ENCODE data around the gene HLA-DOB.

DNA sequence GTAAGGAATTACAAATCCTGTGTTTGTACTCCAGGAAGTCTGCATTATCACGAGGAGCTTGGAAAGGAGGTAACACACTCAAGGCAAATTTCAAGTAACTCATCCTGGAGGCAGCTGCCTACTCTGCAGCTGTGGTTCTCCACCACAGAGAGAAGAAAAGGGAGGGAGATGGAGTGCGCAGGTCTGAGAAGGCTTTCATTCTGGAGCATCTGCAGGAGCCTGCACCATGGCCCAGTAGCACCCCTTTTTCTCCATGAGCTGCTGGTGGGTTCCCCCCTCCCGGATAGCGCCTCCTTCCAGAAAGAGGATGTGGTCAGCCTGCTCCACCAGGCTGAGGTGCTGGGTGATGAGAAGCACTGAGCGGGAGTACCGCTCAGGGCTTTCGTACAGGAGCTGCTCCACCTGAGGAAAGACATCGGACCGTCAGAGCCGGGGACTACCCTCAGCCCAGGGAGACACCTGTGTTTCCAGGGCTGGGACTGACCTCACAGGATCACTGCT, 28.6 kb upstream of the HLA-DOB start:
- TF ChIP-seq ZNF70 (CRISPR knock-in tag; IDR thresholded peaks at IDR 0.05) (no peak), TOX (CRISPR knock-in tag; IDR thresholded peaks at IDR 0.05; ENCODE audit: borderline replicate concordance) (no peak), ZFP3 (CRISPR knock-in tag; IDR thresholded peaks at IDR 0.05) (no peak), RARB (CRISPR knock-in tag; IDR thresholded peaks at IDR 0.05) (no peak), PPARA (CRISPR knock-in tag; IDR thresholded peaks at IDR 0.05; ENCODE audit: borderline replicate concordance) (no peak), ZFP30 (CRISPR knock-in tag; IDR thresholded peaks at IDR 0.05) (no peak), ESRRG (CRISPR knock-in tag; IDR thresholded peaks at IDR 0.05) (no peak), OSR1 (CRISPR knock-in tag; IDR thresholded peaks at IDR 0.05) (no peak)
- TF ChIP-seq, protein P1, sequence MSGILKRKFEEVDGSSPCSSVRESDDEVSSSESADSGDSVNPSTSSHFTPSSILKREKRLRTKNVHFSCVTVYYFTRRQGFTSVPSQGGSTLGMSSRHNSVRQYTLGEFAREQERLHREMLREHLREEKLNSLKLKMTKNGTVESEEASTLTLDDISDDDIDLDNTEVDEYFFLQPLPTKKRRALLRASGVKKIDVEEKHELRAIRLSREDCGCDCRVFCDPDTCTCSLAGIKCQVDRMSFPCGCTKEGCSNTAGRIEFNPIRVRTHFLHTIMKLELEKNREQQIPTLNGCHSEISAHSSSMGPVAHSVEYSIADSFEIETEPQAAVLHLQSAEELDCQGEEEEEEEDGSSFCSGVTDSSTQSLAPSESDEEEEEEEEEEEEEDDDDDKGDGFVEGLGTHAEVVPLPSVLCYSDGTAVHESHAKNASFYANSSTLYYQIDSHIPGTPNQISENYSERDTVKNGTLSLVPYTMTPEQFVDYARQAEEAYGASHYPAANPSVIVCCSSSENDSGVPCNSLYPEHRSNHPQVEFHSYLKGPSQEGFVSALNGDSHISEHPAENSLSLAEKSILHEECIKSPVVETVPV (CRISPR knock-in tag; IDR thresholded peaks at IDR 0.05) = no peak
- TF ChIP-seq, protein P2, sequence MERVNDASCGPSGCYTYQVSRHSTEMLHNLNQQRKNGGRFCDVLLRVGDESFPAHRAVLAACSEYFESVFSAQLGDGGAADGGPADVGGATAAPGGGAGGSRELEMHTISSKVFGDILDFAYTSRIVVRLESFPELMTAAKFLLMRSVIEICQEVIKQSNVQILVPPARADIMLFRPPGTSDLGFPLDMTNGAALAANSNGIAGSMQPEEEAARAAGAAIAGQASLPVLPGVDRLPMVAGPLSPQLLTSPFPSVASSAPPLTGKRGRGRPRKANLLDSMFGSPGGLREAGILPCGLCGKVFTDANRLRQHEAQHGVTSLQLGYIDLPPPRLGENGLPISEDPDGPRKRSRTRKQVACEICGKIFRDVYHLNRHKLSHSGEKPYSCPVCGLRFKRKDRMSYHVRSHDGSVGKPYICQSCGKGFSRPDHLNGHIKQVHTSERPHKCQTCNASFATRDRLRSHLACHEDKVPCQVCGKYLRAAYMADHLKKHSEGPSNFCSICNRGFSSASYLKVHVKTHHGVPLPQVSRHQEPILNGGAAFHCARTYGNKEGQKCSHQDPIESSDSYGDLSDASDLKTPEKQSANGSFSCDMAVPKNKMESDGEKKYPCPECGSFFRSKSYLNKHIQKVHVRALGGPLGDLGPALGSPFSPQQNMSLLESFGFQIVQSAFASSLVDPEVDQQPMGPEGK (CRISPR knock-in tag; IDR thresholded peaks at IDR 0.05; ENCODE audit: borderline replicate concordance) = no peak
- TF ChIP-seq, protein P3, sequence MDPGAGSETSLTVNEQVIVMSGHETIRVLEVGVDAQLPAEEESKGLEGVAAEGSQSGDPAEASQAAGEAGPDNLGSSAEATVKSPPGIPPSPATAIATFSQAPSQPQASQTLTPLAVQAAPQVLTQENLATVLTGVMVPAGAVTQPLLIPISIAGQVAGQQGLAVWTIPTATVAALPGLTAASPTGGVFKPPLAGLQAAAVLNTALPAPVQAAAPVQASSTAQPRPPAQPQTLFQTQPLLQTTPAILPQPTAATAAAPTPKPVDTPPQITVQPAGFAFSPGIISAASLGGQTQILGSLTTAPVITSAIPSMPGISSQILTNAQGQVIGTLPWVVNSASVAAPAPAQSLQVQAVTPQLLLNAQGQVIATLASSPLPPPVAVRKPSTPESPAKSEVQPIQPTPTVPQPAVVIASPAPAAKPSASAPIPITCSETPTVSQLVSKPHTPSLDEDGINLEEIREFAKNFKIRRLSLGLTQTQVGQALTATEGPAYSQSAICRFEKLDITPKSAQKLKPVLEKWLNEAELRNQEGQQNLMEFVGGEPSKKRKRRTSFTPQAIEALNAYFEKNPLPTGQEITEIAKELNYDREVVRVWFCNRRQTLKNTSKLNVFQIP (CRISPR knock-in tag; IDR thresholded peaks at IDR 0.05; ENCODE audit: borderline replicate concordance, low read depth) = no peak
- TF ChIP-seq, protein P4, sequence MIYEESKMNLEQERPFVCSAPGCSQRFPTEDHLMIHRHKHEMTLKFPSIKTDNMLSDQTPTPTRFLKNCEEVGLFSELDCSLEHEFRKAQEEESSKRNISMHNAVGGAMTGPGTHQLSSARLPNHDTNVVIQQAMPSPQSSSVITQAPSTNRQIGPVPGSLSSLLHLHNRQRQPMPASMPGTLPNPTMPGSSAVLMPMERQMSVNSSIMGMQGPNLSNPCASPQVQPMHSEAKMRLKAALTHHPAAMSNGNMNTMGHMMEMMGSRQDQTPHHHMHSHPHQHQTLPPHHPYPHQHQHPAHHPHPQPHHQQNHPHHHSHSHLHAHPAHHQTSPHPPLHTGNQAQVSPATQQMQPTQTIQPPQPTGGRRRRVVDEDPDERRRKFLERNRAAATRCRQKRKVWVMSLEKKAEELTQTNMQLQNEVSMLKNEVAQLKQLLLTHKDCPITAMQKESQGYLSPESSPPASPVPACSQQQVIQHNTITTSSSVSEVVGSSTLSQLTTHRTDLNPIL (CRISPR knock-in tag; IDR thresholded peaks at IDR 0.05; ENCODE audit: low read depth) = no peak
